GM12874 (cell line): ENCODE measurements around the gene CEP128.

Experiments
- CTCF ChIP-seq: IDR thresholded peaks from 2 replicates; pipeline ENCODE4 v1.5.1; 2011; ENCODE audit warnings: low read depth, mild to moderate bottlenecking, control low read depth, low read length, moderate library complexity; ENCODE audit not compliant: insufficient read depth

Gene CEP128

GRCh38 chr14:80496090-80496489 lies 445.4 kb downstream of the CEP128 start:
- no peak for TF ChIP-seq CTCF

GRCh38 chr14:80494769-80495168 lies 446.8 kb downstream of the CEP128 start:
- TF ChIP-seq CTCF: no peak

GRCh38 chr14:80493620-80494019 lies 447.9 kb downstream of the CEP128 start:
- no peak for TF ChIP-seq CTCF

GRCh38 chr14:80491650-80492049 lies 449.9 kb downstream of the CEP128 start:
- no peak for TF ChIP-seq CTCF

- TF ChIP-seq CTCF: no peak
These were observed 450.4 kb downstream of the CEP128 start for GRCh38 chr14:80491131-80491530.

GRCh38 chr14:80489513-80489912 lies 452.0 kb downstream of the CEP128 start:
- no peak for TF ChIP-seq CTCF

GRCh38 chr14:80485764-80486163 lies 455.8 kb downstream of the CEP128 start:
- TF ChIP-seq CTCF: no peak

- TF ChIP-seq CTCF: no peak
These were observed 458.2 kb downstream of the CEP128 start for GRCh38 chr14:80483331-80483730.
